H9 (cell line): ENCODE results near the gene MMRN2. TPM values are rescaled to one million over a fixed set of nuclear protein-coding genes. Genes with fewer than 3 reads are reported as not detected.

Source experiments
- DNase-seq: peaks from one replicate; pipeline ENCODE4 v3.0.0-alpha.2; 2017
- H2AFZ ChIP-seq: one replicate; pipeline ENCODE4 v1.6.1; 2013; ENCODE audit warnings: mild to moderate bottlenecking, low read length, control low read depth, moderate library complexity
- H2AK5ac ChIP-seq: 2 replicates; pipeline ENCODE4 v1.6.1; 2013; ENCODE audit warnings: low read length, control low read depth, mixed read lengths; ENCODE audit not compliant: insufficient read length
- H2BK120ac ChIP-seq: one replicate; pipeline ENCODE4 v1.6.1; 2013; ENCODE audit warnings: low read depth, mild to moderate bottlenecking, low read length, control low read depth, inconsistent platforms; ENCODE audit not compliant: poor library complexity, severe bottlenecking
- H2BK12ac ChIP-seq: 2 replicates; pipeline ENCODE4 v1.6.1; 2013; ENCODE audit warnings: low read length, control low read depth, mixed read lengths, low read depth; ENCODE audit not compliant: insufficient read length
- H2BK15ac ChIP-seq: 2 replicates; pipeline ENCODE4 v1.6.1; 2013; ENCODE audit warnings: low read depth, low read length, control low read depth
- H2BK20ac ChIP-seq: one replicate; pipeline ENCODE4 v1.6.1; 2013; ENCODE audit warnings: low read depth, mild to moderate bottlenecking, low read length, control low read depth, inconsistent platforms; ENCODE audit not compliant: poor library complexity, severe bottlenecking
- H2BK5ac ChIP-seq: 2 replicates; pipeline ENCODE4 v1.6.1; 2013; ENCODE audit warnings: low read length, control low read depth, mixed read lengths; ENCODE audit not compliant: insufficient read length
- H3K14ac ChIP-seq: 2 replicates; pipeline ENCODE4 v1.6.1; 2013; ENCODE audit warnings: low read length, control low read depth; ENCODE audit not compliant: insufficient read depth
- H3K18ac ChIP-seq: 2 replicates; pipeline ENCODE4 v1.6.1; 2013; ENCODE audit warnings: low read depth, mild to moderate bottlenecking, mixed read lengths, low read length, control low read depth; ENCODE audit not compliant: insufficient read length
- H3K23ac ChIP-seq: 2 replicates; pipeline ENCODE4 v1.6.1; 2013; ENCODE audit warnings: low read length, control low read depth, mixed read lengths, low read depth; ENCODE audit not compliant: insufficient read length
- H3K23me2 ChIP-seq: 2 replicates; pipeline ENCODE4 v1.6.1; 2013; ENCODE audit warnings: low read depth, mild to moderate bottlenecking, mixed read lengths, low read length, control low read depth; ENCODE audit not compliant: insufficient read length, poor library complexity, severe bottlenecking
- H3K27ac ChIP-seq: 2 replicates; pipeline ENCODE4 v1.5.1; 2013; ENCODE audit warnings: low read length, control low read depth, mixed read lengths, low read depth; ENCODE audit not compliant: insufficient read length
- H3K27me3 ChIP-seq: 2 replicates; pipeline ENCODE4 v1.6.1; 2013; ENCODE audit warnings: low read length, control low read depth, inconsistent platforms; ENCODE audit not compliant: insufficient read depth
- H3K4ac ChIP-seq: 2 replicates; pipeline ENCODE4 v1.6.1; 2013; ENCODE audit warnings: low read depth, mild to moderate bottlenecking, control low read depth, inconsistent platforms, low read length, moderate library complexity
- H3K4me1 ChIP-seq: 2 replicates; pipeline ENCODE4 v1.6.1; 2013; ENCODE audit warnings: low read length, control low read depth, inconsistent platforms; ENCODE audit not compliant: insufficient read depth
- H3K4me2 ChIP-seq: 2 replicates; pipeline ENCODE4 v1.6.1; 2013; ENCODE audit warnings: low read length, control low read depth, mixed read lengths; ENCODE audit not compliant: insufficient read length, insufficient read depth
- H3K56ac ChIP-seq: 2 replicates; pipeline ENCODE4 v1.6.1; 2013; ENCODE audit warnings: low read depth, mild to moderate bottlenecking, mixed read lengths, low read length, control low read depth; ENCODE audit not compliant: insufficient read length
- H3K79me1 ChIP-seq: 2 replicates; pipeline ENCODE4 v1.6.1; 2013; ENCODE audit warnings: low read depth, mild to moderate bottlenecking, moderate library complexity, low read length, control low read depth, inconsistent platforms; ENCODE audit not compliant: insufficient read depth, poor library complexity, severe bottlenecking
- H3K79me2 ChIP-seq: 2 replicates; pipeline ENCODE4 v1.6.1; 2013; ENCODE audit warnings: low read length, control low read depth, inconsistent platforms; ENCODE audit not compliant: insufficient read depth
- H3K9ac ChIP-seq: 2 replicates; pipeline ENCODE4 v1.6.1; 2013; ENCODE audit warnings: low read length, control low read depth, mixed read lengths; ENCODE audit not compliant: insufficient read length; ENCODE audit errors: extremely low read depth
- H3K9me3 ChIP-seq: one replicate; pipeline ENCODE4 v1.6.1; 2013; ENCODE audit warnings: low read depth, low read length, inconsistent platforms; ENCODE audit not compliant: control insufficient read depth
- H3T11ph ChIP-seq: one replicate; pipeline ENCODE4 v1.6.1; 2013; ENCODE audit warnings: mild to moderate bottlenecking, low read length, control low read depth, inconsistent platforms
- H4K20me1 ChIP-seq: one replicate; pipeline ENCODE4 v1.6.1; 2013; ENCODE audit not compliant: control insufficient read depth, insufficient read length, insufficient read depth
- H4K5ac ChIP-seq: 2 replicates; pipeline ENCODE4 v1.6.1; 2013; ENCODE audit warnings: low read depth, mild to moderate bottlenecking, mixed read lengths, low read length, control low read depth; ENCODE audit not compliant: insufficient read length
- H4K8ac ChIP-seq: replicated peaks from 2 replicates; pipeline ENCODE4 v1.6.1; 2013; ENCODE audit warnings: low read length, control low read depth, mixed read lengths, low read depth; ENCODE audit not compliant: insufficient read length
- H4K91ac ChIP-seq: 2 replicates; pipeline ENCODE4 v1.6.1; 2013; ENCODE audit warnings: low read depth, mild to moderate bottlenecking, moderate library complexity, mixed read lengths, low read length, control low read depth; ENCODE audit not compliant: insufficient read length
- H3K27ac Mint-ChIP-seq, 3 experiments: 2 replicates in 2 of 3; 3 replicates in 1 of 3; pipeline ENCODE4 v1.8.0; 2020 to 2021; ENCODE audit warnings: mixed read lengths in 3 of 3, mild to moderate bottlenecking in 1 of 3, moderate library complexity in 1 of 3
- H3K27me3 Mint-ChIP-seq: 2 replicates; pipeline ENCODE4 v1.8.0; 2021; ENCODE audit warnings: low read depth, mild to moderate bottlenecking, moderate library complexity, mixed read lengths
- H3K36me3 Mint-ChIP-seq, 3 experiments: 2 replicates in 2 of 3; 3 replicates in 1 of 3; pipeline ENCODE4 v1.8.0; 2020 to 2021; ENCODE audit warnings: low read depth in 3 of 3, mixed read lengths in 3 of 3; ENCODE audit not compliant: insufficient read depth in 1 of 3
- H3K4me1 Mint-ChIP-seq, 2 experiments: 2 replicates each; pipeline ENCODE4 v1.8.0; 2020; ENCODE audit warnings: mixed read lengths in 2 of 2
- H3K4me3 Mint-ChIP-seq, 2 experiments: 2 replicates in 1 of 2; 3 replicates in 1 of 2; pipeline ENCODE4 v1.8.0; 2020 to 2021; ENCODE audit warnings: mild to moderate bottlenecking in 2 of 2, mixed read lengths in 2 of 2, moderate library complexity in 1 of 2
- H3K9me3 Mint-ChIP-seq, 2 experiments: 2 replicates in 1 of 2; 3 replicates in 1 of 2; pipeline ENCODE4 v1.8.0; 2020; ENCODE audit warnings: mild to moderate bottlenecking in 2 of 2, mixed read lengths in 2 of 2, moderate library complexity in 1 of 2
- WGBS: extraction: QIAGEN DNeasy Blood & Tissue Kit; methylation state at CpG from one replicate; pipeline ENCODE4 v1.1.7; 2013; ENCODE audit warnings: missing lambda C conversion rate, low lambda C conversion rate, mixed read lengths; ENCODE audit not compliant: insufficient read length; ENCODE audit errors: extremely low coverage; 5-methylcytosine and 5-hydroxymethylcytosine counted together
- total RNA-seq: library from RNA; stranded (reverse); gene quantifications from 2 replicates; pipeline ENCODE4 v1.2.1, GENCODE V29; 2021
- TF ChIP-seq, protein P1 (sequence below): fragments of 200-600 bp; sonication (generic); conservative IDR thresholded peaks from 3 replicates; pipeline ENCODE4 v1.8.0; 2021; ENCODE audit warnings: antibody characterized with exemption, mild to moderate bottlenecking

MMRN2 gene
- total RNA-seq, 1 experiment from 2014 or later: 1.0 TPM

DNA sequence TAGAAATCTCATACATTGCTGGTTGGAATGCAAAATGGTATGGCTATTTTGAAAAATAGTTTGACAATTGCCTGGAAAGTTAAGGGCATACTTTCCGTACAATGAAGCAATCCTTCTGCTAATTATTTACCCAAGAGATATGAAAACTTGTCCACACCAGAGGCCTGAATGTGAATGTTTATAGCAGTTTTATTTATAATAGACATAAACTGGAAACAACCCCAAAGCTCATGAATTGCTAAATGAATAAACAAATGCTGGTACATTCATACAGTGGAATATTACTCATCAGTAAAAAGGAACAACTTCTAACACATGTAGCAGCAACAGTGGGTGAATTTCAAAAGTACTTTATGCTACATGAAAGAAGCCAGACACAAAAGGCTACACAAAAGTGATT lies 42.7 kb downstream of the MMRN2 start:
- no peak for DNase-seq
- no peak overlapping the region for H4K8ac ChIP-seq
- no peak overlapping the region for H3T11ph ChIP-seq
- no peaks in the 10 kb centered on the region for H3K79me2 ChIP-seq
- no peaks in the 10 kb centered on the region for H3K23me2 ChIP-seq
- H3K4me1 ChIP-seq: no peaks in the 10 kb centered on the region
- H3K18ac ChIP-seq: no peak overlapping the region
- H3K4ac ChIP-seq: no peak overlapping the region
- no peak overlapping the region for H3K4me3 Mint-ChIP-seq
- H3K4me2 ChIP-seq: no peak overlapping the region
- H4K91ac ChIP-seq: no peak overlapping the region
- H2BK120ac ChIP-seq: no peak overlapping the region
- H3K9ac ChIP-seq: no peak overlapping the region
- no peak overlapping the region for H4K5ac ChIP-seq
- no peaks in the 10 kb centered on the region for H3K27me3 ChIP-seq
- H3K9me3 Mint-ChIP-seq: no peaks in the 10 kb centered on the region
- no peaks in the 10 kb centered on the region for H3K9me3 ChIP-seq
- TF ChIP-seq, protein P1, sequence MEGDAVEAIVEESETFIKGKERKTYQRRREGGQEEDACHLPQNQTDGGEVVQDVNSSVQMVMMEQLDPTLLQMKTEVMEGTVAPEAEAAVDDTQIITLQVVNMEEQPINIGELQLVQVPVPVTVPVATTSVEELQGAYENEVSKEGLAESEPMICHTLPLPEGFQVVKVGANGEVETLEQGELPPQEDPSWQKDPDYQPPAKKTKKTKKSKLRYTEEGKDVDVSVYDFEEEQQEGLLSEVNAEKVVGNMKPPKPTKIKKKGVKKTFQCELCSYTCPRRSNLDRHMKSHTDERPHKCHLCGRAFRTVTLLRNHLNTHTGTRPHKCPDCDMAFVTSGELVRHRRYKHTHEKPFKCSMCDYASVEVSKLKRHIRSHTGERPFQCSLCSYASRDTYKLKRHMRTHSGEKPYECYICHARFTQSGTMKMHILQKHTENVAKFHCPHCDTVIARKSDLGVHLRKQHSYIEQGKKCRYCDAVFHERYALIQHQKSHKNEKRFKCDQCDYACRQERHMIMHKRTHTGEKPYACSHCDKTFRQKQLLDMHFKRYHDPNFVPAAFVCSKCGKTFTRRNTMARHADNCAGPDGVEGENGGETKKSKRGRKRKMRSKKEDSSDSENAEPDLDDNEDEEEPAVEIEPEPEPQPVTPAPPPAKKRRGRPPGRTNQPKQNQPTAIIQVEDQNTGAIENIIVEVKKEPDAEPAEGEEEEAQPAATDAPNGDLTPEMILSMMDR: no peak
- H3K4me1 Mint-ChIP-seq: peaks cover 0 to 4% of the 10 kb centered on the region in 2 experiments; a peak in 2 of 4 replicates
- no peaks in the 10 kb centered on the region for H3K79me1 ChIP-seq
- no peak overlapping the region for H2BK15ac ChIP-seq
- no peaks in the 10 kb centered on the region for H3K27me3 Mint-ChIP-seq
- WGBS: no CpG with 5 or more reads among the region's 1 CpG
- H3K23ac ChIP-seq: no peak overlapping the region
- no peak overlapping the region for H2AFZ ChIP-seq
- no peaks in the 10 kb centered on the region for H4K20me1 ChIP-seq
- H2BK5ac ChIP-seq: no peak overlapping the region
- H2BK20ac ChIP-seq: no peak overlapping the region
- H2AK5ac ChIP-seq: no peak overlapping the region
- peaks cover 28 to 77% (median 56%) of the 10 kb centered on the region in 3 experiments for H3K36me3 Mint-ChIP-seq
- H3K56ac ChIP-seq: no peak overlapping the region
- H3K27ac Mint-ChIP-seq: no peak overlapping the region
- H2BK12ac ChIP-seq: no peak overlapping the region
- H3K14ac ChIP-seq: no peak overlapping the region
- H3K27ac ChIP-seq: no peak overlapping the region
